Right hindlimb (tissue), 1 donor: ENCODE measurements around the gene OR2T27.
"Not testable (repeated sequence)": the region's sequence is repeated elsewhere in the genome, so short reads cannot be mapped to it uniquely, and the experiment has no call there.

Source experiments
- DNase-seq: peaks from one replicate; pipeline ENCODE4 v3.0.0-alpha.2; 2018

Gene OR2T27

GRCh38 chr1:248655354-248655753, at the start of gene OR2T27:
TSS of gene OR2T27 (minus strand) at chr1:248655528. CDS start at chr1:248650884, 4,644 bp downstream.
- DNase-seq = not testable (repeated sequence)

- DNase-seq = no peak
Measured at GRCh38 chr1:248704606-248705005, 49.3 kb upstream of the OR2T27 start.

- DNase-seq = no peak
Measured at GRCh38 chr1:248703674-248704073, 48.3 kb upstream of the OR2T27 start.

GRCh38 chr1:248702714-248703113, 47.4 kb upstream of the OR2T27 start, which contains the start of gene OR14I1:
TSS of gene OR14I1 (minus strand) at chr1:248702766.
- DNase-seq = no peak

GRCh38 chr1:248699099-248699498, 43.8 kb upstream of the OR2T27 start:
- no peak for DNase-seq

- no peak for DNase-seq
Measured at GRCh38 chr1:248697907-248698306, 42.6 kb upstream of the OR2T27 start.

GRCh38 chr1:248696774-248697173, 41.4 kb upstream of the OR2T27 start:
- no peak for DNase-seq

- no peak for DNase-seq
Measured at GRCh38 chr1:248696261-248696660, 40.9 kb upstream of the OR2T27 start.

GRCh38 chr1:248695451-248696132, 40.3 kb upstream of the OR2T27 start:
- DNase-seq = no peak

GRCh38 chr1:248691567-248692155, 36.3 kb upstream of the OR2T27 start:
- no peak for DNase-seq

- DNase-seq = no peak
Measured at GRCh38 chr1:248688527-248689298, 33.4 kb upstream of the OR2T27 start.

- DNase-seq = no peak
Measured at GRCh38 chr1:248686815-248687214, 31.5 kb upstream of the OR2T27 start.

- no peak for DNase-seq
Measured at GRCh38 chr1:248681651-248682050, 26.3 kb upstream of the OR2T27 start.

- no peak for DNase-seq
Measured at GRCh38 chr1:248670003-248670402, 14.7 kb upstream of the OR2T27 start.

- DNase-seq = not testable (repeated sequence)
Measured at GRCh38 chr1:248663453-248664328, 8.4 kb upstream of the OR2T27 start.

GRCh38 chr1:248656797-248657196, 1.5 kb upstream of the OR2T27 start:
- not testable (repeated sequence) for DNase-seq

- DNase-seq = not testable (repeated sequence)
Measured at GRCh38 chr1:248648770-248649536, 6.4 kb downstream of the OR2T27 start.

- not testable (repeated sequence) for DNase-seq
Measured at GRCh38 chr1:248645178-248645577, 10.2 kb downstream of the OR2T27 start, which contains the start of gene OR2T35. TSS of gene OR2T35 (minus strand) at chr1:248645278. CDS start at chr1:248639258, 6,020 bp downstream.

GRCh38 chr1:248642971-248643651, 12.2 kb downstream of the OR2T27 start:
- DNase-seq = not testable (repeated sequence)

- DNase-seq = not testable (repeated sequence)
Measured at GRCh38 chr1:248641583-248641982, 13.7 kb downstream of the OR2T27 start.

GRCh38 chr1:248640906-248641305, 14.4 kb downstream of the OR2T27 start:
- DNase-seq = not testable (repeated sequence)
